CD4-positive, alpha-beta T cell treated with Interleukin-6 for 4 hours (primary cell): ENCODE measurements around the gene AIRE.
"Not testable (repeated sequence)": the region's sequence is repeated elsewhere in the genome, so short reads cannot be mapped to it uniquely, and the experiment has no call there.

Source experiments
- DNase-seq: peaks from one replicate; pipeline ENCODE4 v3.0.0-alpha.2; 2020; ENCODE audit warnings: mixed read lengths

Gene AIRE

GRCh38 chr21:44338971-44339910 is 53.6 kb downstream of the AIRE start, which contains the start of gene CFAP410:
Gene CFAP410, minus strand, starts transcription at chr21:44339390. Its CDS starts 196 bp downstream, at chr21:44339194.
- DNase-seq: peak; percentile 95

- DNase-seq: not testable (repeated sequence)
These were observed 56.2 kb downstream of the AIRE start for GRCh38 chr21:44341726-44342458.

- DNase-seq: not testable (repeated sequence)
These were observed 57.3 kb downstream of the AIRE start for GRCh38 chr21:44342981-44343380.

- no peak for DNase-seq
These were observed 59.0 kb downstream of the AIRE start for GRCh38 chr21:44344541-44345183.

- no peak for DNase-seq
These were observed 59.8 kb downstream of the AIRE start for GRCh38 chr21:44345495-44345894.

- no peak for DNase-seq
These were observed 62.3 kb downstream of the AIRE start for GRCh38 chr21:44347911-44348451.
